Stimulated activated CD8-positive, alpha-beta memory T cell treated with anti-CD3 and anti-CD28 coated beads, Interleukin-15, amount 100 ng/mL, for 48 hours (primary cell): Measurements from ENCODE around the gene ZC3H4.
"Not testable (repeated sequence)": the region's sequence is repeated elsewhere in the genome, so short reads cannot be mapped to it uniquely, and the experiment has no call there.

Experiments used
- DNase-seq, 2 donors: peaks; one replicate each; pipeline ENCODE4 v3.0.0-alpha.2; 2020; ENCODE audit warnings: low read depth in 2 of 2

The ZC3H4 gene

GRCh38 chr19:47112997-47113849, at the start of gene ZC3H4:
ZC3H4 (minus strand) TSS chr19:47113776; CDS start chr19:47112584, 1,192 bp downstream.
- DNase-seq = peak; percentile 99 to 100

- no peak for DNase-seq
Measured at GRCh38 chr19:47161876-47162489, 48.4 kb upstream of the ZC3H4 start.

GRCh38 chr19:47158879-47159503, 45.4 kb upstream of the ZC3H4 start:
- DNase-seq = no peak

- no peak for DNase-seq
Measured at GRCh38 chr19:47158367-47158791, 44.8 kb upstream of the ZC3H4 start.

- no peak for DNase-seq
Measured at GRCh38 chr19:47157431-47158321, 44.1 kb upstream of the ZC3H4 start.

- no peak for DNase-seq
Measured at GRCh38 chr19:47156861-47157430, 43.4 kb upstream of the ZC3H4 start.

- DNase-seq = no peak
Measured at GRCh38 chr19:47155148-47155547, 41.6 kb upstream of the ZC3H4 start.

GRCh38 chr19:47153266-47153665, 39.7 kb upstream of the ZC3H4 start:
- no peak for DNase-seq

GRCh38 chr19:47152632-47153031, 39.1 kb upstream of the ZC3H4 start:
- no peak for DNase-seq

GRCh38 chr19:47152205-47152604, 38.6 kb upstream of the ZC3H4 start:
- DNase-seq = no peak

- DNase-seq = no peak
Measured at GRCh38 chr19:47151627-47152026, 38.1 kb upstream of the ZC3H4 start.

- DNase-seq = no peak
Measured at GRCh38 chr19:47146920-47147319, 33.3 kb upstream of the ZC3H4 start.

GRCh38 chr19:47145639-47146486, 32.3 kb upstream of the ZC3H4 start:
- no peak for DNase-seq

GRCh38 chr19:47144630-47145029, 31.1 kb upstream of the ZC3H4 start:
- DNase-seq = no peak

GRCh38 chr19:47143322-47144073, 29.9 kb upstream of the ZC3H4 start:
- no peak for DNase-seq

GRCh38 chr19:47142779-47143178, 29.2 kb upstream of the ZC3H4 start:
- DNase-seq = no peak

- DNase-seq = no peak
Measured at GRCh38 chr19:47141695-47142094, 28.1 kb upstream of the ZC3H4 start.

- not testable (repeated sequence) for DNase-seq
Measured at GRCh38 chr19:47141252-47141651, 27.7 kb upstream of the ZC3H4 start.

GRCh38 chr19:47135156-47135555, 21.6 kb upstream of the ZC3H4 start:
- DNase-seq = no peak

GRCh38 chr19:47134545-47134944, 21.0 kb upstream of the ZC3H4 start:
- no peak for DNase-seq
